HuH-7.5 (cell line): ENCODE data around the gene AK8.

ENCODE experiments used
- DNase-seq: peaks from one replicate; pipeline ENCODE4 v3.0.0; 2011; ENCODE audit warnings: low spot score

The AK8 gene

DNA sequence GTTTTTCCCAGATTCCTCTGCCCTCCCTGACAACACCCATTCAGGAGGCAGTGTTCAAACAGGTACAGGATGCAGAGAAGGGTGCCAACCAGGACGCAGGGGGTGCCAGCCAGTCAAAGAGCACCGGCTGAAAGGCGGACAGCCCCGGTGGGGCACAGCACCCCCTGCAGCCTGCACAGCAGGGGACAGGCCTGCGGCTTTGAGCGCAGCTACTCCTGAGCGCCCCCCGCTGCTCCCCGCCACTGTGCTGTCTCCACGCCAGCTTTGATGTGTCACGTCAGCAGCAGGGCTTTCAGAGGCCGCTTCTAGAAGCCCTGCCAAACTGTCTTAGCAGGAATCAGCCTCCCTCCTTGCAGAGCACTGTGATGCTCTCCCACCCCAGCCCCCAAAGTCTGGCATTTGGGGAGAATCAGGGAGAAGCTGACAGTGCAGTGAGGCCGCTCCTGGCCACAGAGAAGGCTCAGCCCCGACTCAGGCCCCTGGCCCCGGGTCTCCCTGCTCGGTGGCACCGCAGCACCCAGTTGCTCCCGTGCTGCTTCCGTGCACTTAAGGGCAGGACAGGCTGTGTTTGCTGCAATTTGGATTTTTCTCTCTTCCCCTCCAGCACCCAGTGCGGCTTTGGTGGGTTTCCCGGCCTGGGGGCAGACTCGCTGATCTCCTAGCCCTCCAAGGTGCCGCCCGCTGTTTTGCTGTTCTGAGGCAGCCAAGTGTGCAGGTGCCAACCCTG is 20.3 kb downstream of the AK8 start:
- DNase-seq: no peak

DNA sequence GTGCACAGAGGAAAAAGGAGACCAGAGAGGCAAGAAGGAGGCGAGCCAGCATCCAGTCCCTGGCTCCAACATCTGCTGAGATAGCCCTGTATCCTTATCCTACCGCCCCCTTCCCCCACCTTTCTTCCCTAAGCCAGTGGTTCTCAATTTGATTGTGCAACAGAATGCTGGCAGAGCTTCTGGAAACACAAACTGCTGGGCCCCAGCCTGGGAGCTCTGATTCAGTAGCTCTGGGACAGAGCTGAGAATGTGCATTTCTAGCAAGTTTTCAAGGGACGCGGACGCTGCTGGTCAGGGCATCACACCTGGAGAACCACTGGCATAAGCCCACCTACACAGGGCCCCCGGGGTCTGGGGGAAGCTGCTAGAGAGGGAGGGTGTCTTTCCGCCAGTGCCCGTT is 21.1 kb downstream of the AK8 start:
- no peak for DNase-seq

DNA sequence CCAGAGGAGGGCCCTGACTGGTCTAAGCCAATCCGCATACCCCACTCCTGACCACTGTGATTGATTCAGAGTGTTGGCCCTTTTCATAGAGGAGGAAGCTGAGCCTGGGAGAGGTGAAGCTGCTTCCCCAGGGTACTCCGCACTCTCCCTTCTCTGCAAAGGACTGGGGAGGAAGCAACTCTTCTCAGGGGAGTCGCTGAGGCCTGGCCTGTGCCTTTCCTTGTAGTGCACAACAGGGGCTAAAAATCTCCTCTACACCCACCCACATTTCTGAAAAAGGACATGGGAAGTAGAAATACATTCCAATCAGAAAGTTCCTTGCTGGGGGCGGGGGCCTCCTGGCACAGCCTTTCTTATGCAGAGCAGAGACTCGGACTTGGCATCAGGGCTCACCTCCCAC is 22.2 kb downstream of the AK8 start:
- no peak for DNase-seq

DNA sequence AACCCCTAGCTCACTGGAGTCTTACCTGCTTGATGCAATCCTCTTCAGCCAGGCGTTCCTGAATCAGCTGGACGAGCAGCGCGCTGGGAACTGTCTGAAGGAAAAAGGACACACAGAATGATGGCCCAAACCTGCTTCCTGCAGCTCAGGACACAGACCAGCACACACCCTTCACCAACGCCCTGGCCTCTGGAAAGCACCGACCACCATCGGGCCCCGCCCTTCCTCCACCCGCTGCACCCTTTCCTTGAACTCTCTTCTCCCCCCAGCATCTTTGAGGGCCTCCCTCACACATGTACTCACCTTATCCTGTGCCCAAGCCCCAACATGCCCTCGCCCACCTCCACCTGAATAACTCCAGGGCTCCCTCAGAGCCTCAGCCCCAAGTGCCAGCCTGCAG is 23.3 kb downstream of the AK8 start:
- no peak for DNase-seq

DNA sequence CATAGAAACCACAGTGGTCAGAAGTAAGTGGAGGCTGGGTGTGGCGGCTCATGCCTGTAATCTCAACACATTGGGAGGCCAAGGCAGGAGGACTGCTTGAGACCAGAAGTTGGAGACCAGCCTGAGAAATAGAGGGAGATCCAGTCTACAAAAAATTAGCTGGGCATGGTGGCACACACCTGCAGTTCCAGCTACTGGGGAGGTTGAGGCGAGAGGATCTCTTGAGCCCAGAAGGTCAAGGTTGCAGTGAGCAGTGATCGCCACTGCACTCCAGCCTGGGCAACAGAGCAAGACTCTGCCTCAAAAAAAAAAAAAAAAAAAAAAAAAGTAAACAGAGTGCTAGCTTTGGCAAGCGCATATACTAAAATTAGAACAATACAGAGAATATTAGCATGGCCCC is 24.6 kb downstream of the AK8 start:
- DNase-seq: no peak

DNA sequence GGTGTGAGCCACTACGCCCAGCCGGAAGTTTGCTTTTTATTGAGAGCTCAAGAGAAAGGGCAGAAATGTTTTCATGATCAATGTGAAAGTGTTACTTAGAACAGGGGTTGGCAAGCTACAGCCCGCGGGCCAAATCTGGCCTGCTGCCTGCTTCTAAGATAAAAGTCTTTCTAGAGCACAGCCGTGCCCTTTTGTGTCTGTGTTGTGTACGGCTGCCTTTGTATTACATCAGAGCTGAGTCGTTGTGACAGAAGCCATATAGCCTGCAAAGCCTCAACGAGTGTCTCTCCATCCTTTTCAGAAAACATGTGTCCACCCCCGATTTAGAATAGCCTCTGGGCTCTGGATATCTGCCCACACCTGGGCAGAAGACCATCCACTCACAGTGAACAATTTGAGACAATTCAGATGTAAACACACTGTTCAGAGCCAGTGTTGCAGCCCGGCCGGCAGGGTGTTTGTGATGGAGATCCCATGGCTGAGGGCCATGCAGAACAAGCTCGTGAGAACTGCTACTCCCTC is 28.8 kb downstream of the AK8 start:
- DNase-seq: no peak

DNA sequence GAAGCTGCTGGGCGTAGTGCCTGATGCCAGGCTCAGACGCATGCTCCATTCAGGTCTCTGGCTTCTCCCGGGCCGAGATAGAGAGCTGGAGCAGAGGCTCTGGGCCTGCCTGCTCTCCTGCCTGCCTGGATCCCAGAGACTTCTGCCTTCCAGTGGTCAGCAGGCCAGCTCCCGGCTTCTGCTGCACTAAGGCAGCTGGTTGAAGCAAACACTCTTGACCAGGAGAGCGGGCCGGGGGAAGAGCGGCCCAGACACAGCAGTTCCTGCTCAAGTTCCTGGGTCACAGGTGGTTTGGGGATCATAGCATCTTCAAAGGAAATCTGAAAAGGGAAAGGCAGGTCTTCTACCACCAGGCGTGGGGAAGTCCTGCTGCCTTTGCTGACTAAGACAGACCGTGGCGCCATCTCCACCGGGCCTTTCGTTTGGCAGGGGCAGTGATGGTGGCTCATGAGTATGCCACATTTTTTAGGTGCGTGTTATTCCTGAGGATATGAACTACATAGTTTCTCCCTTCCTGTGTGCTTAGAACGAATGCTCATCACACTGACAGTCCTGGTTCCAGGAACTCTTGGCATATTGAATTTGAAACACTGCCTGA is 31.1 kb downstream of the AK8 start:
- no peak for DNase-seq

DNA sequence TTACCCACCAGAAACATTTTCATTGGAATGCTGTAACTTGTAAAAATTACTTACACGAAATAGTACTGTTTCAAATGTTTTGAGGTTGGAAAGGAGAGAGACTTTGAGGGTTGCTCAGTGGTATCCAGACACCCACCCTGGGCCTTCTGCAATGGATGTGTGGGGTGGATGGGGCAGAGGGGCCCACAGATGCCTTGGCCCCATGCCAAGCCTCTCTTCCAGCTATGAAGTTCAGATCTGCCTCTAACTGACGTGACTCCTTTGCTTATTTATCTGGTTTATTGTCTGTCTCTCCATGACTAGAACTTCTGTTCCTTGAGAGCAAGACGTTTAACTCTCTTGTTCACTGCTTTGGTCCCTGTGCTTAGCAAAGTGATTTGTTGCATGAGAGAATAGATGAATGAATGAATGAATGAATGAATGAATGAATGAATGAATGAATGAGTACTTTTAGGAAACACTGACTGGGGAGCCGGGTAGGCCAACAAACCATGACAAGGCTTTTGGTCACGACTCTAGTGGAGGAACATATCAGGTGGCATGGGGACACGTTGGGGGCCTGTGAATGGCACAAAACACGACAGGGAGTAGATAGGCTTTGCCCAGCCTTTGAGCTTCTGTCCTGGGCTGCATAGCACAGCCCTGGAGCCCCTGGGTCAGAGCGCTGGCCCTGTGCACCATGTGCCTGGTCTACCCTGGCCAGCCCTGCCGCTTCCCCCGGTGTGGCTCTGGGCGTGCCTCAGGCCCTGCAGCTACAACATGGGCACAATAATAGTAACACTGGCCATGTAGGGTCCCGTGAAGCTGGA is 31.8 kb downstream of the AK8 start:
- DNase-seq: no peak

DNA sequence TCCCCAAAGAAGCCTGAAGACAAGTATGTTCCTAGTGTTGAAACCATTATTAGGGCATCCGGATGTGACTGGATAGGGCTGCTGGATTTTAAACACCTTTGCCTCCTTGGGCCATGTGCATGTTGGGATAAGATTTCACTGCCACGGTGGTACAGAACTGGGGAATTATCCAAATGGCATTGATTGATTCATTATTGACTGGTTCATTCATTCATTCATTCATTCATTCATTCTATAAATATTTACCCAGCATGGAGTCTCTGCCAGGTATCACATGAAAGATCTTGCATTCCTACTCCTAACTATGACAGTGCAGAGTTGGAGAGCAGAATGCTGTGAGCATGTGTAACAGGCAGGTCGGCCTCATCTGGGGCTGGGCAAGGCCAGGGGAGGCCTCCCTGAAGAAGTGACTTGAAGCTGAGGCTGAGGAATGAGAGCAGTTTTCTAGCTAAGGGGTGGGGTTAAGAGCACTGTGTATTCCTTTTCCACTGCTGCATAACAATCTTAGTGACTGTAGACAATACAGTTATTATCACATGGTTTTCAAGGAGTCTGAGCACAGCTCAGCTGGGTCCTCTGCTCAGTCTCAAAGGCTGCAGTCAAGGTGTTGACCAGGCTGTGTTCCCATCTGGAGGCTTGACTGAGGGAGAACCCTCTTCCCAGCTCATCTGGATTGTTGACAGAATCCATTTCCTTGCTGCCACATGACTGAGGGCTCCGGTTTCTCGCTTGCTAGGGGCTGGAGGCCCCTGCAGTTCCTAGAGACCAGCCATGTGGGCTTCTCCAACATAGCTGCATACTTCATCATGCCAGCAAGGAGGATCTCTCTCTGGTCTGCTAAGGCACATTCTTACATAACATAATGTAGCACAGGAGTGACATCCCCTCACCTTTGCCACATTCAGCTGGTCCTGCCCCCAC is 35.7 kb downstream of the AK8 start:
- DNase-seq: no peak

DNA sequence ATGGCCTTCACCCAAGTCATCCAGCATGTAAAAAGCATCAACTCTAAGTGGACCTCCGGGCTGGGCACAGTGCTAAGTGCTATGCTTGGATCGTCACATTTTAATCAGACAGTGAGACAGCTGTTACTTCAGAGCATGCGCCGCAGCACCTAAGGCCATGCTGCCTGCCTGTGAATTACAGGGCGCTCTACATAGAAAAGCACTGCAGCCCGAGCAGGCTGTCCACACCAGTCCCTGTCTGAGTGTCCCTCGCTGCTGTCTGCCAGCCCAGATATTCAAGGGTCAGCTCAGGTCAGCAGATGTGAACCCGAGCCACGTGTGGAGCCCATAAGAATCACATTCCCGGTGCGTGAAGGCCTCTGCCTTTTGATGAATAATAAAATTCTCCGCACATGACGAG is 37.1 kb downstream of the AK8 start:
- DNase-seq: no peak

DNA sequence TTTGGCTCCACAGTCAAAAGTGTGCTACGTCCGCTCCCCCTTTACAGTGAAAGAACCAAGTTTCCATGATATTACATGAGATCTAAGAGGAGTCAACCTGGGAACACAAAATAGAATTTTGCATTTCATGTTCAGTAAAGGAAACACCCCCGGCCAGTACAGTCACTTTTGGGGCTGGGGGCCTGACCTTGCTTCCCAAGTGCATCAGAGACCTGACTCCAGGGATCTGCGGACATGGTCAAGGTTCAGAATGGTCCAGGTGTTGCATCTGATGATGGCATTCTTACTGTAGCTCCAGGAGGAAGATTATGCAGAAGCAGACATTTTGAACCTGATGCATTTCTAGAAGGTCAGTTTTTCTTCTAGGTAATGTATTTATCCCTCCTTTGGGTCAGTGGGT is 39.8 kb downstream of the AK8 start:
- no peak for DNase-seq

DNA sequence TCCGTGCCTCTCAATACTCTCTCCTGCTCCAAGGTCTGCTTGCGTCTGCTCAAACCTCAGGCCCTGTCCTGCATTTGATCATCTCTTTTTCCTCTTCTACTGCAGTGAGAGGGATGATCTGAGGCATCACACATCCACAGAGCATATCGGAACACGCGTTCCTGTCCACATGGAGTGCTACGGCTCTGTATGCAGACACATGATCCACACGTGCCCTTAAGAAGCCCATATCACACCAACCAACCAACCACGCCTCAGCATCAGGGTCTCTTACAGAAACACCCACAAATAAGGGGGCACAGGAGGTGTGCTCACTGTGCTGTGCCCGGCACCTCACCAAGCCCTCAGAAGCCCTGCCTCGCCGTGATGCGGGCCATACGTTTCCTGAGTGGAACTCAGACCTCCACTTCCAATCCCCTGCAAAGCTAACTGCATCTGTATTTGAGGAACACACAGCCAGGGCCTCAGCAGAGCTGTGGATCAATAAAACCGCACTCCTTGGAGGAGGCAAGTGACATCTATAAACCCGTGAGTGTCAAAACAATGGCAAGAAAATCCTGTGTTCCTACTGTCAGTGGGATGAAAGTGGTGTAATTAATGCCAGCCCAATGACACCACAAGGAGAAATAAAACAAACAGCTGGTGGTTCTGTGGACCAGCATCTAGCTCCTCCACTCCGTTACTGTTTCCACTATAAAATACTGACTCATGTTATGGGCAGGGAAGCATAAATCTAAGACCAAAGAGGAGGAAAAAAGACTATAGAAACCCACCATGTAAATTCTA is 40.4 kb downstream of the AK8 start:
- no peak for DNase-seq

DNA sequence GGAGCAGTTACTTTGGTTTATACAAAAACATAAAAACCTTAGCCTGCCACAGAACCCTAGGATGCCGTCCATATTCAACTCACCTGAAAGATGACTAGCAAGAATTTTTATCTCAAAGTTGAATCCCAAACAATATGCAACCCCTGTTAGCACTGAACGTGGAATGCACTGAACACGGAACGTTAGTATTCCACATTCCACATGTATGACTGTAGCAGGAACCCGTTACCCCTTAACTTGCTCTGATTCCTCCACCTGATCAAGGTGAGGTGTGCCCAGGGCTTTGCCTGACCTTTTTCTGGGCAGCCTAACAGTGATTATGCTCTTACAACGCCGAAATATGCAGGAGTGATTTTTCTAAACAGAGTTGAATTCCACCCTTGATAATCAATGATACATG is 43.7 kb downstream of the AK8 start:
- DNase-seq: no peak

DNA sequence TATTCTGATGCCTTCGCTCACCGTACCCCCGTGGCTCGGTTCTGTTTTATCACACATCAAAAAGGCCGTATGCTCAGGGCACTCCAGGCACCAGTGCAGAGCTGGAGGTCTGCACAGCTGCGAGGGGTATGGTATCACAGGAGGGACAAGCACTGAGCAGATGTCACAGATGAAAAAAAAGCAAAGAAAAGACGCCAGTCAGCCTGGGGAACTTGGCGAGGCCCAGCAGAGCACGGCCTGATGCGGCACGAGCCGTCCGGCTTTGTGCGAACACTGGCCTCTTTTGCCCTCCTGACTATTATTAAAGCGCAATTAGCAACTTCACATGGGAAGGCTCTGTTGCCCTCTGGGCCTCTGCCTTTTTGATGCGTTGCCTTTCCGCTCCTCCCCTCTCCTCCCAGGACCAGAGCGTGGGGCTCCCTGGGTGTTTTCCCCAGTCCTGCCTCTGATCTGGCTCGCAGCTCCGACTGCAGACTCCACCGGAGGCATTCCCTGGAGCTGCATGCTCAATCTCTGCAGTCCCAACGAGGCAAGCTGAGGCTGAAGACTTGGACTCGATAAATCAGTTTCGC is 44.4 kb downstream of the AK8 start:
- DNase-seq: no peak

DNA sequence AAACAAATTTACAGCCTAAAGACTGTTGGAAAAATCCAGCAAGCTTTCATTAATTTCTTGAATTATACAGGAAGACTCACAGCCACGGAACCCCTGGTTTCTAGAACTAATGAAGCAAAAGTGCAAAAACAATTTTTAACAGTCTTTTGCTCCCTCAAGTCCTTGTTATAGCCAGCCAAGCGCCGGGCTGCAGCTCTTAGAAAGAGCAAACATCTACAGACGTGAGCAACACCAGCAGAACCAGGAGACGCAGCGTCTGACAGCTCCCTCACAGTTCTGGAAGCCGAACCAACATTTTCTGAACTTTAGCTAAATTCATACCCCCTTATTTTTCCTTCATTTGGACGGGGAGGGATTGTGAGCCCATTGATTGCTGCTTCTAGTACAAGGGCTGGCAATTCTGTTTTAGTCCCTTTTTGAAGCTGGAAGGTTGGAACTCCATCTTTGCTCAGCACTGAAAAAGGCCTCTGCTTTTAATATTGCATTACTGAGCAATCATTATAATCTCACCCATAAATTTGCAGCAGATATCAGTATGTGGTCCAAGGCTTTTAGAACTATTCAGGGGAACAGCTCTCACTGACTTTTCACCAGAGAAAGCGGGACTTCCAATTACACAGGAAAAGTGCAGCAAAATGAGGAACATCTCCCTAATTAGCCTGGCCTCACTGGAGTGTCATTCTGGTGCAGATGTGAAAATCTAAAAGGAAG is 45.8 kb downstream of the AK8 start:
- DNase-seq: no peak

DNA sequence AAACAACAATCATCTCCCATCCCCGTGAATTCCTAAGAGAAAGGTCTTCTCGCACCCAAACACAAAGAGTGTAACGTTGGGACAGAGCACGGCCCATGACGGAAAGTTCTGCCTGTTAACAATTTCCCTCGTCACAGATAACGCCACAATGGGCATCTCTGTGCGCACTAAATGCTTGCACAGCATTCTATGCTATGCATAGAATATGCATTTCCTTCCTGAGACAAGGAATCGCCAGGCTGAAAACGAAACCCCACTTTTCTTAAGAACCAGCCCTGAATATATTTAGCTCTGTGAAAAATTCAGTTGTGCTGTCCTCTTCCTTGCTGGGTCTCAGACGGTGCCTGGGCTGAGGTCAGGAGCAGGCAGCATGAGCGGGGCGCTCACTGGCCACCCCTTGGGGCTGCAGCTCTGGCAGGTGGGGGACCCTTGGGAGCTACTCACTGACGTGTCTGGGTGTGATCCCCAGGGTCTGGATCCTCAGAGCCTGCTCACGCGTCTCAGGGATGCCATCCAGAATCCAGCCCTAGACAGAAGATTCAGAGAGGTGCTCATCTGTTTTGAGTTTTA is 49.8 kb downstream of the AK8 start:
- DNase-seq: no peak

DNA sequence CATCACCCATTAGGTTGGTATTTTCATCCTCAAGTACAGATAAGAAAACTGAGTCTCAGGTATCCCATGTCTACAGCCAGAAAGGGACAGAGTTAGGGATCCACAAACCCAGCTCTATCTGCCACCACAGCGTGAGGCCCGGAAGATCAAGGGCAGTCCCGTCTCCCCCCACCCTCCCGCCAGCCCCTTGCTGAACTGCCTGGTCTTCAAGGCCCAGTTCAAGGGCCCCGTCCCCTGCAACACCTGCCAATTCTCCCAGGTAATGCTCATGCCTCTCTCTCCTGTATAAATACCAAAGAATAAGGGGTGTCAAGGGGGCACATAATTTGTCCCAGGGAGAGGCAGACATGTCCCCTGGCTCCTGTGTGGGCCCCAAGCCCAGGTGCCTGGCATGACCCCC is 50.7 kb downstream of the AK8 start:
- DNase-seq: no peak

DNA sequence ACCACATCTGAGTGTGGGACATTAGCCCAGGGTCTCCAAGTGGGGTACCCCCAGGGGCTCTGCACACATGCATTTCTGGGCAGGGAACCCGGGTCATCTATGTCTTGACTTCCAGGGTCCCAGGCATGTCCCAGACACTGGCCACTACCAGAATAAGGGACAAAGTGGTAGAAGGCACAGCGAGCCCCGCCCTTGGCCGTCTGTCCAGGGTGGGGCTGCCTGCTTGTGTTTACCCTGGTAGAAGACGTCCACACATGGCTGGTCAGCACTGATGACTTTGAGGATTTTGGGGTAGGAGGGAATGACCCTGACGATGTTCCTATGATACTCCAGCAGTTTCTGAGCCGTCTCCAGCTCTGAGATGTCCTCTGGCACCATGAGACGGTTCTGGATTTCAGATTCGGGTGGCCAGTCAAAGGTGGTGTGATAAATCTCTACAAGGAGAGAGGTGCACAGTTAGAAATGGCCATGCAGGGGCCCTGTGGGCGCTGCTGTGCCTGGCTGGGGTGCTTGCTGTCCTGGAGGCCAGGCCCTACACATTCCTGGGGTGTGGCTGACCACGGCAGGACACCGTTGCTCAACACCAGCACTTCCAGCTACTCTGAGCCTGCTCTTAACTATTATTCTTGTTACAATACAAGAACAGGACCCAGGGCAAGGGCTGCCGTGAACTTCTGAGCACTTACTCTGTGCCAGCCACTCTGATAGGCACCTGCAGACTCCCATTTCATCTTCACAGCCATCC is 51.3 kb downstream of the AK8 start:
- DNase-seq: no peak

DNA sequence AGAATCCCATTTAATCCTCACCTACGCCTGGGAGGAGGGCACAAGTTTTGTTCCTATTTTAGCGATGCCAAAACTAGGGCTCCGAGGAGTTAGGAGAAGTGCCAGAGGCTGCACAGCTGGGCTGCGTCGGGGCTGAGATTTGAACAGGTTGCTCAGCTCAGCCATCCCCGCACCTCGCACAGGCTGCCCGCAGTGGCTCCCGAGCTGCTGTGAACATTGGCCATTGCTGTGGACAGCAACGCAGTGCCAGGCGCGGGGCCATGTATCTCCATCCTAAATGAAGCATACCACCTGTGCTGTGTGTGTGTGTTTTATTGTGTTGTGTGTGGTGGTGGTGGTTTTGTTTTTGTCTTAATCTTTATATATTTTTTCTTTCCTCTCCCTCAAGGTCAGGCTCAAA is 52.0 kb downstream of the AK8 start:
- no peak for DNase-seq
